ENCODE measurements around the gene GLTPD2. TPM values are rescaled to one million over a fixed set of nuclear protein-coding genes. Genes with fewer than 3 reads are reported as not detected.

The GLTPD2 gene
- total and polyA plus RNA-seq, 12 donors = 0.25 TPM; not detected in 11

- H3K27me3 ChIP-seq = peaks cover 0 to 59% (median 50%) of the 10 kb centered on the region in 7 donors
- WGBS, 2 donors = 60 to 64% methylated on average over 9 of the region's 9 CpGs
- H3K27ac ChIP-seq = no peak overlapping the region
- H3K36me3 ChIP-seq = no peaks in the 10 kb centered on the region
- H3K4me3 ChIP-seq = no peak overlapping the region
- no peaks in the 10 kb centered on the region for H3K9me3 ChIP-seq
- intact Hi-C loops (cut with DNase I) = no loop called here
- DNase-seq = no peak
- ATAC-seq = no peak
- no peak for TF ChIP-seq CTCF (IDR thresholded peaks at IDR 0.05)
- H3K4me1 ChIP-seq = no peaks in the 10 kb centered on the region
Observed at GRCh38 chr17:4777969-4778760, 10.6 kb upstream of the GLTPD2 start.

- intact Hi-C loops (cut with DNase I) = loop anchor here in 3 of 10 donors (5.0 to 10.0 kb wide), 2 partner anchors 38 to 46 kb away; partner anchors contain the start of genes CXCL16 (in 2 of the 3), MED11 (in 2 of the 3) and ZMYND15 (in 2 of the 3)
- H3K36me3 ChIP-seq = no peaks in the 10 kb centered on the region
- no peak overlapping the region for H3K4me3 ChIP-seq
- H3K9me3 ChIP-seq = no peaks in the 10 kb centered on the region
- no peak for TF ChIP-seq CTCF (IDR thresholded peaks at IDR 0.05)
- H3K27ac ChIP-seq = no peak overlapping the region
- H3K4me1 ChIP-seq = peaks cover under 1 to 7% (median 5%) of the 10 kb centered on the region in 9 donors
- ATAC-seq (no peak), DNase-seq (no peak)
- H3K27me3 ChIP-seq = peaks cover 0 to 82% (median 64%) of the 10 kb centered on the region in 7 donors
- WGBS, 2 donors = 73 to 75% methylated on average over 11 of the region's 11 CpGs
Observed at GRCh38 chr17:4780325-4780955, 8.3 kb upstream of the GLTPD2 start.

- no peak overlapping the region for H3K27ac ChIP-seq
- peak in 1 of 2 donors; percentile 29 for DNase-seq
- 26 to 30% methylated on average over 28 of the region's 28 CpGs for WGBS, 2 donors
- peaks cover 16 to 29% (median 27%) of the 10 kb centered on the region in 9 donors for H3K4me1 ChIP-seq
- H3K9me3 ChIP-seq = no peaks in the 10 kb centered on the region
- ATAC-seq = no peak
- intact Hi-C loops (cut with DNase I) = loop anchor here in 3 of 10 donors (5.0 to 10.0 kb wide), 2 partner anchors 40 to 48 kb away; partner anchors contain the start of genes CXCL16 (in 2 of the 3), MED11 (in 2 of the 3) and ZMYND15 (in 2 of the 3)
- H3K36me3 ChIP-seq = no peaks in the 10 kb centered on the region
- H3K27me3 ChIP-seq = peaks cover 0 to 87% (median 66%) of the 10 kb centered on the region in 7 donors
- no peak overlapping the region for H3K4me3 ChIP-seq
- no peak for TF ChIP-seq CTCF (IDR thresholded peaks at IDR 0.05)
Observed at GRCh38 chr17:4782652-4783051, 6.1 kb upstream of the GLTPD2 start.

Data from heart right ventricle (tissue), 16 donors.